MCF 10A (cell line): Measurements from ENCODE around the gene CREBL2. TPM values are rescaled to one million over a fixed set of nuclear protein-coding genes. Genes with fewer than 3 reads are reported as not detected.

Source experiments
- BruUV-seq: library from RNA; stranded (reverse); fragments of 400-500 nt; replicated peaks from 2 replicates; lab custom pipeline; 2021; lab: Mats Ljungman, UMichigan
- CTCF ChIA-PET: fragments of 300-600 bp; sonication (Branson Sonifier 250); formaldehyde crosslinking; extraction: SDS; loops from one replicate; lab custom pipeline; 2021; ENCODE audit warnings: antibody characterized with exemption, inconsistent platforms; lab: Yijun Ruan, JAX
- POLR2A ChIA-PET: fragments of 300-600, 350-650 bp; sonication (Branson Sonifier 250); formaldehyde crosslinking; extraction: SDS; loops from one replicate; lab custom pipeline; 2020; ENCODE audit warnings: antibody characterized with exemption, inconsistent platforms; lab: Yijun Ruan, JAX
- DNase-seq: peaks from one replicate; pipeline ENCODE4 v3.0.0-alpha.2; 2018; ENCODE audit not compliant: unreplicated experiment
- H3K27ac Mint-ChIP-seq: one replicate; pipeline ENCODE4 v1.8.0; 2022; ENCODE audit warnings: mild to moderate bottlenecking, low read depth, mixed read lengths; ENCODE audit not compliant: unreplicated experiment
- H3K27me3 Mint-ChIP-seq: one replicate; pipeline ENCODE4 v1.8.0; 2022; ENCODE audit warnings: mixed read lengths; ENCODE audit not compliant: insufficient read depth, unreplicated experiment
- H3K36me3 Mint-ChIP-seq: one replicate; pipeline ENCODE4 v1.8.0; 2022; ENCODE audit warnings: mild to moderate bottlenecking, moderate library complexity, mixed read lengths; ENCODE audit not compliant: insufficient read depth, unreplicated experiment
- H3K4me1 Mint-ChIP-seq: one replicate; pipeline ENCODE4 v1.8.0; 2022; ENCODE audit warnings: mixed read lengths; ENCODE audit not compliant: insufficient read depth, unreplicated experiment
- H3K4me3 Mint-ChIP-seq: one replicate; pipeline ENCODE4 v1.8.0; 2022; ENCODE audit warnings: mild to moderate bottlenecking, moderate library complexity, mixed read lengths; ENCODE audit not compliant: unreplicated experiment
- H3K9me3 Mint-ChIP-seq: one replicate; pipeline ENCODE4 v1.8.0; 2022; ENCODE audit warnings: mixed read lengths; ENCODE audit not compliant: unreplicated experiment
- intact Hi-C: fragments of 100-400 bp; cut with micrococcal nuclease; formaldehyde crosslinking; loops from 2 replicates; pipeline ENCODE4 v1.14.1; 2022
- total RNA-seq: library from RNA; stranded (reverse); gene quantifications from 2 replicates; pipeline ENCODE4 v1.2.3, GENCODE V29; 2022
- TF ChIP-seq, protein P1 (sequence below): fragments of 200-600 bp; IDR thresholded peaks from one replicate; pipeline ENCODE4 v1.8.0; 2022; ENCODE audit warnings: antibody characterized with exemption, mild to moderate bottlenecking; ENCODE audit not compliant: unreplicated experiment

Gene CREBL2
- total RNA-seq, 1 experiment from 2014 or later, result 17.4 TPM

DNA sequence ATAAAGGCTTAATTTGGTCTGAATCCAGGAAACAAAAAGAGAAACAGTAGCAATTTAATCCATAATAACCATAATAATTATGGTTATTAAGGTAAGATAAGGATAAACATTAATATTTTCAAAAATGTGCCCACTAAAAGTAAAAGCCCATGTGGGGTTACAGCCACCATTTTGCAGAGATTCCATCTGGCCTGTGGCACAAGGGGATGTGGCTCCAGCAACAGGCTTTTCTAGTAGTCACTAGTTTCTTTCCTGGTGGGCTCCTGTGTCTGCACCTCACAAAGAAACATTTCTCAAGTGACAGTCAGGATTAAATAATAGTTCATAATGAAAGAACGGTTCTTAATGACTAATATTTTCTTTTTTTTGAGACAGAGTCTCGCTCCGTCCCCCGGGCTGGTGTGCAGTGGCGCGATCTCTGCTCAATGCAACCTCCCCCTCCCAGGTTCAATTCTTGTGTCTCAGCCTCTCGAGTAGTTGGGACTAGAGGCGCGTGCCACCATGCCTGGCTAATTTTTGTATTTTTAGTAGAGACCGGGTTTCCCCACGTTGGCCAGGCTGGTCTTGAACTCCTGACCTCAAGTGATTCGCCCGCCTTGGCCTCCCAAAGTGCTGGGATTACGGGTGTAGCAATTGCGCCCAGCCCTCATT, 52.1 kb downstream of the CREBL2 start:
- no peak overlapping the region for H3K27ac Mint-ChIP-seq
- H3K36me3 Mint-ChIP-seq, result no peaks in the 10 kb centered on the region
- TF ChIP-seq, protein P1, sequence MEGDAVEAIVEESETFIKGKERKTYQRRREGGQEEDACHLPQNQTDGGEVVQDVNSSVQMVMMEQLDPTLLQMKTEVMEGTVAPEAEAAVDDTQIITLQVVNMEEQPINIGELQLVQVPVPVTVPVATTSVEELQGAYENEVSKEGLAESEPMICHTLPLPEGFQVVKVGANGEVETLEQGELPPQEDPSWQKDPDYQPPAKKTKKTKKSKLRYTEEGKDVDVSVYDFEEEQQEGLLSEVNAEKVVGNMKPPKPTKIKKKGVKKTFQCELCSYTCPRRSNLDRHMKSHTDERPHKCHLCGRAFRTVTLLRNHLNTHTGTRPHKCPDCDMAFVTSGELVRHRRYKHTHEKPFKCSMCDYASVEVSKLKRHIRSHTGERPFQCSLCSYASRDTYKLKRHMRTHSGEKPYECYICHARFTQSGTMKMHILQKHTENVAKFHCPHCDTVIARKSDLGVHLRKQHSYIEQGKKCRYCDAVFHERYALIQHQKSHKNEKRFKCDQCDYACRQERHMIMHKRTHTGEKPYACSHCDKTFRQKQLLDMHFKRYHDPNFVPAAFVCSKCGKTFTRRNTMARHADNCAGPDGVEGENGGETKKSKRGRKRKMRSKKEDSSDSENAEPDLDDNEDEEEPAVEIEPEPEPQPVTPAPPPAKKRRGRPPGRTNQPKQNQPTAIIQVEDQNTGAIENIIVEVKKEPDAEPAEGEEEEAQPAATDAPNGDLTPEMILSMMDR, result no peak
- ChIA-PET POLR2A (interaction anchor here (0.6 to 1.0 kb wide), 5 partner anchors 33 to 353 kb away, joined by 3 to 7 read pairs (median 4); partner anchors contain the start of genes DUSP16 and GPR19), CTCF (interaction anchor here (0.6 to 1.5 kb wide), 4 partner anchors 12 to 1120 kb away, joined by 3 to 8 read pairs (median 6); no protein-coding TSS in a partner anchor)
- no peaks in the 10 kb centered on the region for H3K27me3 Mint-ChIP-seq
- H3K4me3 Mint-ChIP-seq, result no peak overlapping the region
- peaks cover 23% of the 10 kb centered on the region for H3K4me1 Mint-ChIP-seq
- no peaks in the 10 kb centered on the region for H3K9me3 Mint-ChIP-seq
- intact Hi-C loops, result no loop called here
- DNase-seq, result no peak
- BruUV-seq, result no TSS peak

DNA sequence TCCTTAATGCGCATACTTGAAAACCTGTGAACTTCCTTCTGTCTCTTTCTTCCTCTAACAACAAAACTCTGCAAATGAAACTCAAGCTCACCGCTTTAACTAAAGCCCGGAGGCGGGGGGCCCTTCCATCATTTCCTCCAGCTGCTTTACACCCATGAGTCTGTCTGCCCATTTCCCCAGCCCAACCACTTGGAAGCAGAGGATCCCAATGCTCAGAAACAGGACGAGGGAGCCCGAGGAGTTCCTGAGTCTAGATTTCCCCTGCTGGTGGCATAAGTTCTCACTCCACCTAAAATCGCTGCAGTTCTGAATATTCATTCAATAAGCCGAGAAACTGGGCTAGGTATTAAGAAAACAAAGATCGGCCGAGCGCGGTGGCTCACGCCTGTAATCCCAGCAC, 53.5 kb downstream of the CREBL2 start:
- no peak for DNase-seq
- peaks cover 16% of the 10 kb centered on the region for H3K4me1 Mint-ChIP-seq
- no TSS peak for BruUV-seq
- no peaks in the 10 kb centered on the region for H3K9me3 Mint-ChIP-seq
- ChIA-PET CTCF (interaction anchor here (0.6 to 2.0 kb wide), 2 partner anchors 9 to 1010 kb away, joined by 3 to 5 read pairs; no protein-coding TSS in a partner anchor), POLR2A (no interaction called here)
- H3K27me3 Mint-ChIP-seq, result no peaks in the 10 kb centered on the region
- H3K36me3 Mint-ChIP-seq, result no peaks in the 10 kb centered on the region
- intact Hi-C loops, result no loop called here
- TF ChIP-seq, protein P1, result no peak
- no peak overlapping the region for H3K4me3 Mint-ChIP-seq
- H3K27ac Mint-ChIP-seq, result no peak overlapping the region

DNA sequence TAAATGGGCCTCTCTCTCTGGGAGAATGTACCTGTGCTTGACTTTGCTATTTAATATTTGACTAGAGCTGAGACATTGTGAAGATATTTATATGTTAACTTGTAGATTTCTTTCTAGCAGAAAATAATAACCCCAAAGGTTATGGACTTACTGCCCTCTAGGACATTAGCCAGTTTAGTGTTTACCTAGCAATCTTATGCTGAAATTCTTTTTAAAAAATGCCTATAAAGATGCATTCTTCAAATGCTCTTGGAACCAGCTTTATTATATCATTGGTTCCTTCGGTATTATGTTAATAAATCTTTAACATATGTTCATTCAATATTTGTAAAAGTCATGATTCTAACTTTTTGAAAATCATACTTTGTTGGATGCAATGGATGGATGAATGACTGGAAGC, 56.3 kb downstream of the CREBL2 start:
- H3K9me3 Mint-ChIP-seq, result no peaks in the 10 kb centered on the region
- H3K27me3 Mint-ChIP-seq, result no peaks in the 10 kb centered on the region
- no TSS peak for BruUV-seq
- TF ChIP-seq, protein P1, result no peak
- H3K4me1 Mint-ChIP-seq, result no peaks in the 10 kb centered on the region
- ChIA-PET CTCF (interaction anchor here (0.6 to 1.0 kb wide), 2 partner anchors 12 to 17 kb away, joined by 3 read pairs; no protein-coding TSS in a partner anchor), POLR2A (interaction anchor here (0.6 kb wide), 1 partner anchor 14 kb away, joined by 4 read pairs; no protein-coding TSS in a partner anchor)
- intact Hi-C loops, result no loop called here
- H3K4me3 Mint-ChIP-seq, result no peak overlapping the region
- no peak overlapping the region for H3K27ac Mint-ChIP-seq
- DNase-seq, result no peak
- no peaks in the 10 kb centered on the region for H3K36me3 Mint-ChIP-seq

DNA sequence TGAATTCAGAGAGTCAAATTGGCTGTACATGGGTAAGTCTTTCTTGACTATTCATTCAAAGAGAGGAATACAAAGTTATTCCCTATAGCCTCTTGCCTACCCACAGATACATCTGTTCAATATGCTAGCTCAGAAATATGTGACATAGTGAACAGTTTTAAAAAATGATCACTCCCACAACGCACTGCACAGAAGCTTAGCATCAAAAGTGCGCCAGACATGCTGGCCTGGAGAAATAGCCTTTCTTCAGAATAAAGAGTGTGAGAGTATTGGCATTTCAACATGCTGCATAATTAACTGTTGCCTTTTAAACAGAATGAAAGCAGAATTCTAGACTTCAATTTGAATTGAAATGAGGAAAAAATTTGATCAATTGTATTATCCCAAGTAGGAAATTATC, 57.3 kb downstream of the CREBL2 start:
- Mint-ChIP-seq H3K4me1 (no peaks in the 10 kb centered on the region), H3K9me3 (no peaks in the 10 kb centered on the region), H3K27ac (no peak overlapping the region), H3K4me3 (no peak overlapping the region), H3K36me3 (no peaks in the 10 kb centered on the region), H3K27me3 (no peaks in the 10 kb centered on the region)
- TF ChIP-seq, protein P1, result no peak
- DNase-seq, result no peak
- ChIA-PET POLR2A (no interaction called here), CTCF (no interaction called here)
- BruUV-seq, result no TSS peak
- intact Hi-C loops, result no loop called here
